HL-60 (cell line): Measurements from ENCODE around the gene PTPRN2.

ENCODE experiments used
- CTCF ChIP-seq: IDR thresholded peaks from one replicate; pipeline ENCODE4 v1.5.1; 2011; ENCODE audit warnings: low read length, control low read depth, inconsistent platforms; ENCODE audit not compliant: insufficient read depth
- POLR2AphosphoS5 ChIP-seq: IDR thresholded peaks from 2 replicates; pipeline ENCODE4 v1.6.1; 2012; ENCODE audit warnings: low read depth
- REST ChIP-seq: IDR thresholded peaks from 2 replicates; pipeline ENCODE4 v1.6.1; 2012; ENCODE audit warnings: low read depth; ENCODE audit not compliant: insufficient replicate concordance

GRCh38 chr7:158113321-158114025, 474.1 kb downstream of the PTPRN2 start:
- no peak for TF ChIP-seq CTCF
- no peak for TF ChIP-seq REST
- no peak for TF ChIP-seq POLR2AphosphoS5
